GM19452 (cell line): Measurements from ENCODE around the gene SETD7.

Experiments used
- ATAC-seq: cut with Tn5 transposase; IDR thresholded peaks from one replicate; pipeline ENCODE4 v1.9.1; 2021; ENCODE audit not compliant: unreplicated experiment

Gene SETD7

GRCh38 chr4:139552517-139553307, 3.3 kb downstream of the SETD7 start:
- no peak for ATAC-seq

GRCh38 chr4:139550724-139551429, 5.1 kb downstream of the SETD7 start:
- ATAC-seq, result no peak

DNA sequence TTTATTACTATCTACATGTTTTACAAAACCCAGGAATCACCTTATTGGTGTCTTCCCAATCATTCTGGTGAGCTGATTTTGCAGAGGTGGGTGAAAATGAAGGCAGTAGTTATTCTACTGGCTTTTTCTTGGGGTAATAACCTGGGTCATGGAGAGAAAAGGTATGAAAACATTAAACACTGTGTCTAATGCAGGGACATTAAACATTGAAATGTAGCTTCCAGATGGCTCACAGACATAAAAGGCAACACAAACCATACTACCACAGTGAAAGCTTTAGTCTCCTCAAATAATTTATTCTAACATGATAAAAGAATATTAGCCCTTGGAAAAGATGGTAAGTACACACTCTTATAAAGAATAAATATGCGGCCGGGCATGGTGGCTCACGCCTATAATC, 8.0 kb downstream of the SETD7 start:
- no peak for ATAC-seq

- ATAC-seq, result no peak
Measured at GRCh38 chr4:139540632-139541031, 15.4 kb downstream of the SETD7 start.

DNA sequence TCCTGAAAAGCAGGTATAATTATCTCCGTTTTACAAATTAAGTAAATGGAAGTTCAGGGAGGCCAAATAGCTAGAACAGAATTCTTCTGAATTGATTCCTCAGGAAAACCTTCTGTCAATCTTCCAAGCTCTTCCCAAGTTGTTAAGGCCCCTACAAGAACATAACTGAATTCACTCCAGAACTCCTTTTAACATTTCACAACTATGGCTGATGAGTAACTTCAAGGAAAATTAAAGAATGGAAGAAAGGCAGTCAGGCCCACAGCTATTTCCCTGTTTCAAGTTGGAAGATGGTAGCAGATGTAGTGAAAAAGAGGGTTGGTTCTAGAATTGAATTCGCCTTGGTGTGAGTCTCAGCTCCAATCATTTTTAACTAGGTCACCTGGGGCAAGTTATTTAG, 15.9 kb downstream of the SETD7 start:
- ATAC-seq, result no peak

- ATAC-seq, result no peak
Measured at GRCh38 chr4:139537292-139537691, 18.7 kb downstream of the SETD7 start.

- no peak for ATAC-seq
Measured at GRCh38 chr4:139535871-139536234, 20.2 kb downstream of the SETD7 start.

DNA sequence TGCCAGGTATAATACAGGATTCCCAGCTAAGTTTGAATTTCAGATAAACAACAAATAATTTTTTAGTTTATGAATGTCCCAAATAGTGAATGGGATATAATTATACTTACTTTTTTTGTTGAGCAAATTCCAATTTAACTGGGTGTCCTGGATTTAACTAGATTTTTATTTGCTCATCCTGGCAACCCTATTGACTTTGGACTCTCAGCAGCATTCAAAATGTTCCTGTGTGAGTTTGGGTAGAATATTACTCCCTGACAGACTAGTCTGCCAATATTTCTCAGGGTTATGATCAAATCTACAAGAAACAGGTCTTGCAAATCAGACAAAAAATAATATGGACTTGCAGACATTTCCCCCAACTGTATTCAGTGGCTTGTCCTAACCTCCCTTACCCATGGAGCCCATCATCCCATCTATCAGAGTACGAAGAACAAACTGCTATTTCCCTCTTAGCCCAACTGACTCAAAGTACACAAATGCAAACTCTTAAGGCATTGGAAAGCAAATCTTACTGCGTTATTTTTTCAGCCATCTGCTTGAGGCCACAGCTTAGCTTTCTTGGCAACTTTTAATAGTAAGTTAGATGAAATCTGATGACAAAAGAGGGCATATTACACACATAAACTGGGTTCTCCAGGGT, 20.7 kb downstream of the SETD7 start:
- ATAC-seq, result no peak

DNA sequence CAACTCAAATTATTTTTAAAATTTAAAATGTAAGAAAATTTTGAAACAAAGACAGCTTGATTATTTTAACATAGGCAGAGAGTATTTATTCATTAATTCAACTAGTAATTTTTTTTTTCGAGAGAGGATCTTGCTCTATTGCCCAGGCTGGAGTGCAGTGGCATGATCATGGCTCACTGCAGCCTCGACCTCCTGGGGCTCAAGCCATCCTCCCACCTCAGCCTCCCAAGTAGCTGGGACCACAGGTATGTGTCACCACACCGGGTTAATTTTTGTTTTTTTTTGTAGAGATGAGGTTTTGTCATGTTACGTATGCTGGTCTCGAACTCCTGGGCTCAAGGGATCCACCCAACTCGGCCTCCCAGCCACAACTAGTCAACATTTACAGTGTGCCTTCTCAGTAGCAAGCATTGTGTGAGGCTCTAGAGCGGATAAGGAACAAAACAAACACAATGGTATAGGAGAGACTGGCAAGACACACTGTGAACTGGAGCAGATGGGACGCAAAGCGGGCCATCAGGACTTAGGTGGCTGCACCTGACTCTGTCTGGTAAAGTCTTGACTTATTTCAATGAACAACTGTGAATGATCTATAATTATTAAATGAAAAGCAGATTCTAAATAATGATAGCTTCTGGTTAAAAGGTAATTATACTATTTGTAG, 21.6 kb downstream of the SETD7 start:
- ATAC-seq, result no peak

- ATAC-seq, result no peak
Measured at GRCh38 chr4:139533511-139533910, 22.5 kb downstream of the SETD7 start.

- no peak for ATAC-seq
Measured at GRCh38 chr4:139532947-139533346, 23.1 kb downstream of the SETD7 start.

DNA sequence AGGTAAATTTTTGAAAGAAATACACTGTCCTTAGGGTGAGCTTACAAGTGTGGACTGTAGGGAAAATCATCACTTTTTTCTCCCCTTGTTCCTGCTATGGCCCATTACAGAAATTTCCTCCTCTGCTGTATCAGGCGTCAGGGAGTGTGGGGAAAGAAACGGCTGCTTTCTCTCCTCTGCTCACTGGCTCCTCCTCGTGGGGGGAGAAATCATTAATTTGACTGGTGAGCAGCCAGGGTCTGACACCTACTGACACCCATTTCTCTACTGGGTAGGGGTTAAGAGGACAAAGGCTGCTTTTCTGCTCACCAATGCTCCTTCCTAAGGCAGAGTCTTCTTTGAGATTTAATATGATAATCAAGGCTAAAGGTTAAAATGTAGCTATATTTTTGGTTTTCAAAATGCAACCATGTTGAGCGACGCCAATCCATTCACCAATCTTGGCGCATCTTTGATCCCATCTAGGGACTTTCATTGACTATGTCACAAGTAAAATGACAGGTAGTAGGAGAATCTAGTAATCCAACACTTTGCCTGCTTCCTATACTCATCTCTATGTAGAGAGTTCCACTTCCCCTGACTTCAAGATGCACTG, 25.1 kb downstream of the SETD7 start:
- ATAC-seq, result no peak

- ATAC-seq, result peak; percentile 82
Measured at GRCh38 chr4:139528377-139529005, 27.5 kb downstream of the SETD7 start.

DNA sequence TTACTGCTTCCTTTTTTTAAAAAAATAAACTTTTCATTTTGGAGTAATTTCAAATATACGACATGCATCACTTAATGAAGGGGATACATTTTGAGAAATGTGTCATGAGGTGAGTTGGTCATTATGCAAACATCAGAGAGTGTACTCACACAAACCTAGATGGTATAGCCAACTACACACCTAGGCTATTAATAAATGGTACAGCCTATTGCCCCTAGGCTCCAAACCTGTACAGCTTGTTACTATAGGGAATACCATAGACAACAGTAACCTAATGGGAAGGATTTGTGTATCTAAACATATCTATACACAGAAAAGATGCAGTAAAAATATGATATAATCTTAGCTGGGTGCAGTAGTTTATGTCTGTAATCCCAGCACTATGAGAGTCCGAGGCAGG, 29.1 kb downstream of the SETD7 start:
- ATAC-seq, result no peak

DNA sequence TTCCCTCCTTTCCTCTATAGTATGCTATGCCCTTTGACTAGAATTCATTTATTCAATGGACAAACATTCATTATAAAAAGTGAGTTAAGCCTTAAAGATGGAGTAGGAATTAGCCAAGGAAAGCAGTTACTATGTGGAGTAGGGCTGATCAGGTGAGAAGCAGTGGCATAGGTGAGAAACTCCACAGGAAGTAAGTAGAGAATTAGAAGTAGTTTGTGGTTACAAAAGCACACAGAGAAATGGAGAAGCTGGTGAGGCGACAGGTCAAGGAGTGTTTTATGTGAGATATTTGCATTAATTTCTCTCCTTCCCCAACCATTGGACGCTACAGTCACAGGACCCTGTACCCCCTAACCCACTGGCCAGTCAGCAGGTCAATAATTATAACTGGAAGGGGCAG, 30.6 kb downstream of the SETD7 start:
- peak; percentile 46 for ATAC-seq

GRCh38 chr4:139524062-139524631, 31.9 kb downstream of the SETD7 start:
- ATAC-seq, result no peak

- ATAC-seq, result no peak
Measured at GRCh38 chr4:139523076-139523475, 32.9 kb downstream of the SETD7 start.

GRCh38 chr4:139522457-139522856, 33.6 kb downstream of the SETD7 start:
- ATAC-seq, result no peak

DNA sequence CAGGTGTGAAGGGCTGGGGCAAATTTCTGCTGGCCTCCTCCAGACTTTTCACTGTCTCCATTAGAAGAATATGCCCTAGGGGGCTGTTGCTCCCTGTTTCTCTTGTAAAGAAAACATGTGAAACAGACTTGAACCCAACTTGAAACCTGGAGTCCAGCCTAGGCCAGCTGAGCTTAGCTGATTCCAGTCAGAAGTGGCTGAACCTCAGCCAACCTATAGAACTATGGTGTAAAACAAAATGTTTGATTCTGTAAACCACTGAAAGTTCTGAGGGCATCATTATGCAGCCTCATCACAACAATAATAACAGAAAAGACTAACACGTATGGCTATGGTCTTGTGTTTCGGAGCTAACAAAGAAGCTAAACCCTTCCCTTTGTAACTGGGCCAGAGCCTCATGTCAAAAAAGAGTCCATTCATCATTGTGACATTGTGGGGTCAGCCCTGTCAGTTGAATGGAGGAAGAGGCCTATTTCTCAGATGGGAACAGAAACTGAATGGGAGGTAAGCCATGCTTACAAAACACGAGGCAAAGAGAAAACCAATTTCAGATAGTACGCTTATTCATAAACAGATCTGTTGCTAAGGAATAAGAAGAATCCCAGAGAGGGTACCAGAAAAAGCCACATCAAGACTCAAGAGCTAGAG, 34.1 kb downstream of the SETD7 start:
- ATAC-seq, result no peak

- ATAC-seq, result no peak
Measured at GRCh38 chr4:139515531-139515958, 40.5 kb downstream of the SETD7 start.
